HepG2 (cell line): Measurements from ENCODE around the gene EEA1. TPM values are rescaled to one million over a fixed set of nuclear protein-coding genes. Genes with fewer than 3 reads are reported as not detected.

Source experiments
- ATAC-seq: fragments of 200-7000 bp; cut with Tn5 transposase; 3 replicates; pipeline ENCODE4 v1.9.1; 2020; ENCODE audit warnings: mild to moderate bottlenecking, moderate library complexity
- BruUV-seq: library from RNA; stranded (reverse); fragments of 400-500 nt; replicated peaks from 2 replicates; lab custom pipeline; 2021; lab: Mats Ljungman, UMichigan
- CTCF ChIA-PET: fragments of 300-600 bp; formaldehyde crosslinking; extraction: SDS; loops from one replicate; lab custom pipeline; 2021; ENCODE audit warnings: low total read pairs, inconsistent platforms, low intra/inter-chr PET ratio; lab: Yijun Ruan, JAX
- POLR2A ChIA-PET: fragments of 350-600 bp; sonication (Branson Sonifier 250); formaldehyde crosslinking; loops from one replicate; lab custom pipeline; 2020; ENCODE audit warnings: antibody characterized with exemption, inconsistent platforms; lab: Yijun Ruan, JAX
- DNase-seq: peaks from one replicate; pipeline ENCODE4 v3.0.0-alpha.2; 2015; ENCODE audit warnings: low spot score
- FAIRE-seq: peaks from 3 replicates; lab custom pipeline; 2011; peaks lifted over from hg19 to GRCh38; lab: Jason Lieb, UNC
- H2AFZ ChIP-seq: one replicate; pipeline ENCODE4 v1.6.1; 2011; ENCODE audit warnings: low read length, inconsistent platforms
- H3K27ac ChIP-seq: fragments of 300-600 bp; 3 replicates; pipeline ENCODE4 v1.8.0; 2011; ENCODE audit warnings: mixed run types, mild to moderate bottlenecking, mixed read lengths, low read length, inconsistent platforms; ENCODE audit not compliant: insufficient read depth; ENCODE audit errors: extremely low read length
- H3K27me3 ChIP-seq, 2 experiments: fragments of 200-600 bp in 1 of 2; 2 replicates in 1 of 2; 3 replicates in 1 of 2; pipeline versions ENCODE4 v1.6.0 to v1.8.0; 2011; ENCODE audit warnings: low read length in 2 of 2, mild to moderate bottlenecking in 2 of 2, moderate library complexity in 2 of 2, inconsistent platforms in 1 of 2; ENCODE audit not compliant: insufficient read depth in 2 of 2, control insufficient read depth in 1 of 2
- H3K36me3 ChIP-seq, 2 experiments: fragments of 200-600 bp in 1 of 2; replicated peaks in 1 of 2; 2 replicates in 1 of 2; 3 replicates in 1 of 2; pipeline versions ENCODE4 v1.5.1 to v1.8.0; 2011; ENCODE audit warnings: low read length in 2 of 2, inconsistent platforms in 1 of 2; ENCODE audit not compliant: insufficient read depth in 2 of 2, control insufficient read depth in 1 of 2
- H3K4me1 ChIP-seq: 2 replicates; pipeline ENCODE4 v1.5.1; 2012; ENCODE audit warnings: low read length, inconsistent platforms; ENCODE audit not compliant: insufficient read depth
- H3K4me2 ChIP-seq: 2 replicates; pipeline ENCODE4 v1.6.0; 2011; ENCODE audit warnings: low read depth, low read length, inconsistent platforms
- H3K4me3 ChIP-seq, 3 experiments: fragments of 200-600 bp in 1 of 3; sonication (generic), shearing (Covaris generic) in 1 of 3; replicated peaks in 1 of 3; 2 replicates each; pipeline ENCODE4 v1.5.1; 2011 to 2016; ENCODE audit warnings: low read length in 3 of 3, inconsistent platforms in 2 of 3, low read depth in 2 of 3, mild to moderate bottlenecking in 2 of 3, control low read depth in 1 of 3, mixed read lengths in 1 of 3; ENCODE audit not compliant: insufficient read depth in 1 of 3
- H3K79me2 ChIP-seq: one replicate; pipeline ENCODE4 v1.6.1; 2011; ENCODE audit warnings: low read length, inconsistent platforms; ENCODE audit not compliant: insufficient read depth
- H3K9ac ChIP-seq: 2 replicates; pipeline ENCODE4 v1.6.0; 2011; ENCODE audit warnings: mild to moderate bottlenecking, low read depth, low read length, inconsistent platforms; ENCODE audit not compliant: insufficient read depth
- H3K9me3 ChIP-seq: 2 replicates; pipeline ENCODE4 v1.5.1; 2012; ENCODE audit warnings: mild to moderate bottlenecking, low read length
- H4K20me1 ChIP-seq: 2 replicates; pipeline ENCODE4 v1.6.0; 2011; ENCODE audit warnings: inconsistent platforms, mild to moderate bottlenecking, low read length, moderate library complexity; ENCODE audit not compliant: insufficient read depth
- ARNT ChIP-seq: fragments of 450-650 bp; IDR thresholded peaks from 2 replicates; pipeline ENCODE4 v1.6.1; 2017
- HOXA9 ChIP-seq: sonication (generic); formaldehyde crosslinking; IDR thresholded peaks from 2 replicates; pipeline ENCODE4 v1.8.1; 2022; ENCODE audit warnings: missing genetic modification reagents, mild to moderate bottlenecking, moderate library complexity, borderline replicate concordance
- JUNB ChIP-seq: sonication (generic); formaldehyde crosslinking; IDR thresholded peaks from 2 replicates; pipeline ENCODE4 v1.8.0; 2022; ENCODE audit warnings: missing genetic modification reagents, mild to moderate bottlenecking, borderline replicate concordance
- MAF1 ChIP-seq: sonication (generic); formaldehyde crosslinking; IDR thresholded peaks from 2 replicates; pipeline ENCODE4 v1.5.0; 2020; ENCODE audit warnings: missing genetic modification reagents, borderline replicate concordance
- NCOA2 ChIP-seq: sonication (generic); formaldehyde crosslinking; IDR thresholded peaks from 2 replicates; pipeline ENCODE4 v1.8.0; 2022; ENCODE audit warnings: inconsistent platforms
- SRSF1 ChIP-seq: fragments of 200-400 bp; formaldehyde crosslinking; optimal IDR thresholded peaks from 2 replicates; pipeline ENCODE3; 2017; ENCODE audit warnings: mild to moderate bottlenecking, low read depth, low read length, moderate library complexity
- TBX2 ChIP-seq: sonication (generic); formaldehyde crosslinking; IDR thresholded peaks from 2 replicates; pipeline ENCODE4 v1.5.0; 2020; ENCODE audit warnings: missing genetic modification reagents, mild to moderate bottlenecking, borderline replicate concordance
- ZFP36L2 ChIP-seq: sonication (generic); formaldehyde crosslinking; IDR thresholded peaks from 2 replicates; pipeline ENCODE4 v1.4.0; 2020; ENCODE audit warnings: missing genetic modification reagents
- ZNF20 ChIP-seq: sonication (generic); formaldehyde crosslinking; IDR thresholded peaks from 2 replicates; pipeline ENCODE4 v1.4.0; 2020; ENCODE audit warnings: mild to moderate bottlenecking, moderate library complexity, missing genetic modification reagents
- ZNF367 ChIP-seq: sonication (generic); formaldehyde crosslinking; IDR thresholded peaks from 2 replicates; pipeline ENCODE4 v1.4.0; 2020; ENCODE audit warnings: missing genetic modification reagents, borderline replicate concordance
- ZNF501 ChIP-seq: sonication (generic); formaldehyde crosslinking; IDR thresholded peaks from 2 replicates; pipeline ENCODE4 v1.5.1; 2020; ENCODE audit warnings: mild to moderate bottlenecking, moderate library complexity, missing genetic modification reagents
- ZNF777 ChIP-seq: sonication (generic); formaldehyde crosslinking; IDR thresholded peaks from 2 replicates; pipeline ENCODE4 v1.4.0; 2020; ENCODE audit warnings: missing genetic modification reagents
- ZNF879 ChIP-seq: sonication (generic); formaldehyde crosslinking; IDR thresholded peaks from 2 replicates; pipeline ENCODE4 v1.8.1; 2023; ENCODE audit warnings: missing genetic modification reagents
- ZNF883 ChIP-seq: sonication (generic); formaldehyde crosslinking; IDR thresholded peaks from 2 replicates; pipeline ENCODE4 v1.5.1; 2020; ENCODE audit warnings: mild to moderate bottlenecking, missing genetic modification reagents; ENCODE audit errors: not compliant biosample characterization
- WGBS: methylation state at CpG from one replicate; pipeline ENCODE4 v1.1.6; 2017; ENCODE audit warnings: low lambda C conversion rate; 5-methylcytosine and 5-hydroxymethylcytosine counted together
- in situ Hi-C: cut with HindIII; loops from 2 replicates; pipeline ENCODE4 v1.10.0; 2017; ENCODE audit warnings: low pct_unique_long_range_greater_than_20kb; ENCODE audit not compliant: extremely low pct_ligation_motif_present
- intact Hi-C: fragments of 100-400 bp; cut with micrococcal nuclease; formaldehyde crosslinking; loops from one replicate; pipeline ENCODE4 v1.10.0; 2022; ENCODE audit not compliant: unreplicated experiment
- polyA plus RNA-seq, 8 experiments: library from polyadenylated mRNA; depleted of rRNA in 3 of 8; stranded (reverse) in 7 of 8; unstranded in 1 of 8; fragments of >200 nt; fragmentation: Illumina TruSeq in 4 of 8; extraction: Trizol in 4 of 8; gene quantifications; 2 replicates each; pipeline versions ENCODE4 v1.2.1 to v1.2.3, GENCODE V29; 2011 to 2016; ENCODE audit warnings: low read depth in 4 of 8, missing spikeins in 1 of 8, mixed read lengths in 1 of 8; ENCODE audit not compliant: insufficient read depth in 1 of 8
- total RNA-seq, 5 experiments: library from RNA; depleted of rRNA; stranded (reverse); fragments of >200 nt; fragmentation: Illumina TruSeq; extraction: Trizol; gene quantifications; 2 replicates each; pipeline ENCODE4 v1.2.3, GENCODE V29; 2016; ENCODE audit warnings: low read depth in 1 of 5
- TF ChIP-seq, protein P1 (sequence below): sonication (generic); formaldehyde crosslinking; IDR thresholded peaks from 2 replicates; pipeline ENCODE4 v1.8.0; 2022; ENCODE audit warnings: missing genetic modification reagents, mild to moderate bottlenecking, moderate library complexity, borderline replicate concordance
- TF ChIP-seq, protein P2 (sequence below): sonication (generic); formaldehyde crosslinking; IDR thresholded peaks from 2 replicates; pipeline ENCODE4 v1.8.0; 2022; ENCODE audit warnings: missing genetic modification reagents, mild to moderate bottlenecking, inconsistent platforms, borderline replicate concordance

EEA1 gene
- total and polyA plus RNA-seq, 2 of the 13 experiments (the other 11 are each of a cell fraction or from before 2014, with no cell fraction given), result 5.0 to 19.3 TPM

DNA sequence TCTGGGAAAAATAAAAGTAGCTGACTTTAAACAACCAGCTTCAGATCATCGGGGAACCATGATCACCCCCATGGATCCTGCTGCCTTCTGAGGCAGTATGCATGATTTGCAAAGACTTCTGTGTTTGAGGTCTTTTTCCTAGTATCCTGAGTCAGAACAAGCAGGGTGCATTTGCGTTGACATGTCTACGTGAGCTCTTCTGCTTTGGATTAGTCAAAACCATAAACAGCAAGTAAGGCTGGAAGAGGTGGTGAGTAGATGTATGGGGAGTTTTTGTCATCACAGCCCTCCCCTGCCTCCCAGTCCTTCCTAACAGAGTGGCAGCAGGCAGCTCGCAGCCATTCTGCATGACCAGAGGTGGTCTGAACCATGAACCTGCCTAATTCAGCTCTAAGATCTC, 202.2 kb downstream of the EEA1 start:
- Histone ChIP-seq H4K20me1 (no peaks in the 10 kb centered on the region), H3K79me2 (no peaks in the 10 kb centered on the region), H3K9ac (no peak overlapping the region), H3K9me3 (no peaks in the 10 kb centered on the region), H3K36me3 (no peaks in the 10 kb centered on the region)
- CTCF ChIA-PET, result no interaction called here
- FAIRE-seq (no peak), DNase-seq (no peak)
- BruUV-seq, result no TSS peak
- in situ Hi-C loops, result no loop called here
- POLR2A ChIA-PET, result no interaction called here
- TF ChIP-seq TBX2 (CRISPR knock-in tag) (no peak), ZNF20 (CRISPR knock-in tag) (no peak), ZNF883 (CRISPR knock-in tag) (no peak), HOXA9 (CRISPR knock-in tag) (no peak), ARNT (no peak), ZNF777 (no peak), SRSF1 (no peak), ZFP36L2 (no peak), ZNF367 (CRISPR knock-in tag) (no peak), ZNF879 (CRISPR knock-in tag) (no peak), JUNB (CRISPR knock-in tag) (no peak), ZNF501 (CRISPR knock-in tag) (no peak), MAF1 (CRISPR knock-in tag) (no peak), NCOA2 (CRISPR knock-in tag) (no peak)
- TF ChIP-seq, protein P1, sequence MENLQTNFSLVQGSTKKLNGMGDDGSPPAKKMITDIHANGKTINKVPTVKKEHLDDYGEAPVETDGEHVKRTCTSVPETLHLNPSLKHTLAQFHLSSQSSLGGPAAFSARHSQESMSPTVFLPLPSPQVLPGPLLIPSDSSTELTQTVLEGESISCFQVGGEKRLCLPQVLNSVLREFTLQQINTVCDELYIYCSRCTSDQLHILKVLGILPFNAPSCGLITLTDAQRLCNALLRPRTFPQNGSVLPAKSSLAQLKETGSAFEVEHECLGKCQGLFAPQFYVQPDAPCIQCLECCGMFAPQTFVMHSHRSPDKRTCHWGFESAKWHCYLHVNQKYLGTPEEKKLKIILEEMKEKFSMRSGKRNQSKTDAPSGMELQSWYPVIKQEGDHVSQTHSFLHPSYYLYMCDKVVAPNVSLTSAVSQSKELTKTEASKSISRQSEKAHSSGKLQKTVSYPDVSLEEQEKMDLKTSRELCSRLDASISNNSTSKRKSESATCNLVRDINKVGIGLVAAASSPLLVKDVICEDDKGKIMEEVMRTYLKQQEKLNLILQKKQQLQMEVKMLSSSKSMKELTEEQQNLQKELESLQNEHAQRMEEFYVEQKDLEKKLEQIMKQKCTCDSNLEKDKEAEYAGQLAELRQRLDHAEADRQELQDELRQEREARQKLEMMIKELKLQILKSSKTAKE (CRISPR knock-in tag), result no peak
- TF ChIP-seq, protein P2, sequence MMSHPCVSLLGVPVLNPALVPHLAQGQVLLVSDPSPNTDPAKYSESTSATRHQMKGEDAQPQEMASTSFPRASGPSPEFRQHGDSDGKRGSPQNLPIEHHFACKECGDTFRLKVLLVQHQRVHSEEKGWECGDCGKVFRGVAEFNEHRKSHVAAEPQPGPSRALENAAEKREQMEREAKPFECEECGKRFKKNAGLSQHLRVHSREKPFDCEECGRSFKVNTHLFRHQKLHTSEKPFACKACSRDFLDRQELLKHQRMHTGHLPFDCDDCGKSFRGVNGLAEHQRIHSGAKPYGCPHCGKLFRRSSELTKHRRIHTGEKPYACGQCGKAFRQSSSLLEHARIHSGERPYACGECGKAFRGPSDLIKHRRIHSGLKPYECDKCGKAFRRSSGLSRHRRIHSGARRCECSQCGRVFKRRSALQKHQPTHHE (CRISPR knock-in tag), result no peak
- TF ChIP-seq, all 625 proteins: peak for 0
- Histone ChIP-seq H3K4me2 (no peak overlapping the region), H3K27me3 (no peaks in the 10 kb centered on the region; a peak in 1 of 5 replicates), H3K4me3 (no peak overlapping the region), H3K27ac (no peak overlapping the region), H2AFZ (no peak overlapping the region), H3K4me1 (peaks cover 12% of the 10 kb centered on the region)
- intact Hi-C loops, result no loop called here
- WGBS, result 11% methylated on average over 4 of the region's 4 CpGs
- ATAC-seq, result no peak
